MM.1S (cell line): ENCODE results near the gene MITF.

ENCODE experiments used
- CTCF ChIP-seq: fragments of 300-600 bp; sonication (generic); IDR thresholded peaks from 2 replicates; pipeline ENCODE4 v1.5.1; 2016; ENCODE audit warnings: antibody characterized with exemption, low read length, mixed read lengths
- EZH2 ChIP-seq: fragments of 300-600 bp; sonication (generic); optimal IDR thresholded peaks from 2 replicates; pipeline ENCODE3; 2017; ENCODE audit warnings: low read depth, mild to moderate bottlenecking, antibody characterized with exemption, low read length, mixed read lengths

DNA sequence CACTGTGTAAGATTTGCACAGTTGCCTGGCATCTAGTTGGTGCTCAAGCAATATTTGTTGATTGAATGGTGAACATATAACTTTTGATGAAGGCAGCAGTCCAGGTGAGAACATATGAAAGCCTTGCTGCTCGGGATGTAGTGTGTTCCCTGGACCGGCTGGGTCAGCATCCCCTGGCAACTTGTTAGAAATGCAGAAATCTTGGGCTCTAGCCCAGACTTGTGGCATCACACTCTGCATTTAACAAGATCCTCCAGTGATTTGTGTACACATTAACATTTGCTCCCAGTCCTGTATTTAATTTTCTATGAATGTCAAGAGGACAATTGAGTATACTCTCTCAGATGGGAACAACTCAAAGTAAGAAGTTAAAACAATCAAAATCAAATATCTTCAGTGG lies 191.3 kb downstream of the MITF start:
- TF ChIP-seq CTCF = no peak
- no peak for TF ChIP-seq EZH2
